ENCODE measurements around the gene RASA3.
"Not testable (repeated sequence)": the region's sequence is repeated elsewhere in the genome, so short reads cannot be mapped to it uniquely, and the experiment has no call there.

Gene RASA3

GRCh38 chr13:114166381-114167131 is 34.1 kb upstream of the RASA3 start:
- Histone ChIP-seq H3K27me3 (no peaks in the 10 kb centered on the region), H3K4me1 (peaks cover 65% of the 10 kb centered on the region), H4K20me1 (no peaks in the 10 kb centered on the region), H3K36me3 (no peaks in the 10 kb centered on the region), H3K4me2 (peak overlapping the region; percentile 66), H3K4me3 (no peak overlapping the region), H3K9me3 (no peaks in the 10 kb centered on the region), H3K9ac (peak overlapping the region; percentile 3; the same call in 1 of the 2 replicates), H3K27ac (peak overlapping the region; percentile 33; the same call in 1 of the 2 replicates)
- TF ChIP-seq Cebpa-rat (IDR thresholded peaks at IDR 0.05), result no peak

GRCh38 chr13:114164681-114165429 is 32.4 kb upstream of the RASA3 start:
- Histone ChIP-seq H3K27ac (no peak overlapping the region), H3K27me3 (no peaks in the 10 kb centered on the region), H4K20me1 (no peaks in the 10 kb centered on the region), H3K4me2 (peak overlapping the region; percentile 66; the same call in 1 of the 2 replicates), H3K4me1 (peaks cover 82% of the 10 kb centered on the region), H3K9me3 (no peaks in the 10 kb centered on the region), H3K9ac (no peak overlapping the region), H3K4me3 (no peak overlapping the region), H3K36me3 (no peaks in the 10 kb centered on the region)
- no peak for TF ChIP-seq Cebpa-rat (IDR thresholded peaks at IDR 0.05)

GRCh38 chr13:114164053-114164452 is 31.6 kb upstream of the RASA3 start:
- TF ChIP-seq Cebpa-rat (IDR thresholded peaks at IDR 0.05), result no peak
- Histone ChIP-seq H3K9me3 (no peaks in the 10 kb centered on the region), H3K9ac (no peak overlapping the region), H3K27ac (peak overlapping the region; percentile 74), H3K27me3 (no peaks in the 10 kb centered on the region), H3K4me2 (peak overlapping the region; percentile 92), H3K4me3 (no peak overlapping the region), H3K4me1 (peaks cover 89% of the 10 kb centered on the region), H3K36me3 (no peaks in the 10 kb centered on the region), H4K20me1 (no peaks in the 10 kb centered on the region)

- Histone ChIP-seq H4K20me1 (no peaks in the 10 kb centered on the region), H3K9ac (peak overlapping the region; percentile 65), H3K27ac (peak overlapping the region; percentile 74), H3K36me3 (no peaks in the 10 kb centered on the region), H3K27me3 (no peaks in the 10 kb centered on the region), H3K9me3 (no peaks in the 10 kb centered on the region), H3K4me1 (peaks cover 84% of the 10 kb centered on the region), H3K4me3 (peak overlapping the region; percentile 53; the same call in 1 of the 2 replicates), H3K4me2 (peak overlapping the region; percentile 92)
- no peak for TF ChIP-seq Cebpa-rat (IDR thresholded peaks at IDR 0.05)
These were observed 30.1 kb upstream of the RASA3 start for GRCh38 chr13:114162533-114162922.

GRCh38 chr13:114161644-114162532 is 29.5 kb upstream of the RASA3 start:
- peaks cover 77% of the 10 kb centered on the region for H3K4me1 ChIP-seq
- H3K27me3 ChIP-seq, result no peaks in the 10 kb centered on the region
- H4K20me1 ChIP-seq, result no peaks in the 10 kb centered on the region
- peak overlapping the region; percentile 92 for H3K4me2 ChIP-seq
- H3K36me3 ChIP-seq, result no peaks in the 10 kb centered on the region
- peak overlapping the region; percentile 53 for H3K4me3 ChIP-seq
- no peak for TF ChIP-seq Cebpa-rat (IDR thresholded peaks at IDR 0.05)
- H3K9me3 ChIP-seq, result no peaks in the 10 kb centered on the region
- peak overlapping the region; percentile 74 for H3K27ac ChIP-seq
- H3K9ac ChIP-seq, result peak overlapping the region; percentile 65

- Histone ChIP-seq H3K36me3 (no peaks in the 10 kb centered on the region), H4K20me1 (no peaks in the 10 kb centered on the region), H3K27me3 (no peaks in the 10 kb centered on the region), H3K4me1 (peaks cover 74% of the 10 kb centered on the region), H3K4me3 (no peak overlapping the region), H3K9ac (no peak overlapping the region), H3K27ac (peak overlapping the region; percentile 74), H3K4me2 (peak overlapping the region; percentile 92), H3K9me3 (no peaks in the 10 kb centered on the region)
- no peak for TF ChIP-seq Cebpa-rat (IDR thresholded peaks at IDR 0.05)
These were observed 28.7 kb upstream of the RASA3 start for GRCh38 chr13:114161028-114161556.

- H3K36me3 ChIP-seq, H3K27ac ChIP-seq, H3K9me3 ChIP-seq, H3K27me3 ChIP-seq, H3K4me3 ChIP-seq, H4K20me1 ChIP-seq, H3K9ac ChIP-seq, H3K4me2 ChIP-seq: not testable (repeated sequence)
- peaks cover 59% of the 10 kb centered on the region for H3K4me1 ChIP-seq
These were observed 26.6 kb upstream of the RASA3 start for GRCh38 chr13:114158869-114159666.

- Histone ChIP-seq H3K4me2 (no peak overlapping the region), H3K4me1 (peaks cover 59% of the 10 kb centered on the region), H4K20me1 (no peaks in the 10 kb centered on the region), H3K27me3 (no peaks in the 10 kb centered on the region), H3K9me3 (no peaks in the 10 kb centered on the region), H3K27ac (no peak overlapping the region), H3K36me3 (no peaks in the 10 kb centered on the region), H3K4me3 (no peak overlapping the region), H3K9ac (no peak overlapping the region)
- no peak for TF ChIP-seq Cebpa-rat (IDR thresholded peaks at IDR 0.05)
These were observed 25.6 kb upstream of the RASA3 start for GRCh38 chr13:114157869-114158495.
